ENCODE results near the gene TFRC. TPM values are rescaled to one million over a fixed set of nuclear protein-coding genes. Genes with fewer than 3 reads are reported as not detected.
"Not testable (repeated sequence)": the region's sequence is repeated elsewhere in the genome, so short reads cannot be mapped to it uniquely, and the experiment has no call there.

TFRC gene
- total and polyA plus RNA-seq, 2 experiments from 2014 or later = 35.5 to 187 TPM

DNA sequence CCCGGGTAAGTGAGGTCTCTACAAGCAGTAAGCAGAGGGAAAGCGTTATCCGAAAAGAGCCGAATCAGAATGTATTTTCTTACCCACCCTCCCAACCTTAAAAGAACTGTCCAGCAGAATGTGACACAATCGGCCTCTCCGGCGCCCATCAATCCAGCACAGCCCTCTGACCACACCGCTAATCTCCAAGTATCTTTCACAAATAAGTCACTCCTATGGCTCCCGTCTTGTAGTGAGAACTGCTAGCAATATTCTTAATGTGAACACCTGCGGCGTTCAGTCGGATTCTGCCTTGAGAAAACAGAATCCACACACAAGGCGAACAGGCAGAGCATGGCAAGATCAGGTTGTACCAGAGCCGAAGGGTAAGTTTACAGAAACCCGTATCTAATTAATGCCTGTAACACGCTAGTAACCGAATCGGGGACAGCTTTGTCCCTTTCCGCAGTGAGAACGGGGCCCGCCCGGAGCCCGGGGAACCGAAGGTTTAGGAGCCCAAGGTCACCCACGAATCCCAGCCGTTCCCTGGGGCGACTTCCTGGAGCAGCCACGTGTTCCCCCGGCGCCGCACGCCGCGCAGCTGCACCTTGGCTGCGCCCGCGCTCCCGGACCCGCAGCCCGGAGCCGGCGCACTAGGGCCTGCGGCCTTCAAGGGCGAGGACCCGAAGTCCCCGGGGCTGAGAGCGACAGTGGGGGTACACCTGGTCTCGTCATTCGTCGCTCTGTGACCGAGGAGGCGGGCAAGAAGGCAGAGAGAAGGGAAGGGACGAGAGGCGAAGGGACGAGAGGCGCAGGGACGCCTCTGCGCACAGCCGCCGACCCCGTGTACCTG is 672 bp downstream of the TFRC start:
- Histone ChIP-seq H3K36me3 (ENCODE audit: insufficient read depth) (no peaks in the 10 kb centered on the region), H3K4me1 (ENCODE audit: insufficient read depth) (peaks cover 26% of the 10 kb centered on the region), H4K20me1 (replicated peaks; ENCODE audit: insufficient read depth) (peaks cover 36% of the 10 kb centered on the region), H3K27me3 (ENCODE audit: insufficient read depth) (peaks cover 5% of the 10 kb centered on the region; the same call in 1 of the 2 replicates), H3K4me2 (peak overlapping the region; percentile 92), H3K9me2 (ENCODE audit: insufficient read depth) (no peaks in the 10 kb centered on the region), H3K4me3 (peak overlapping the region; percentile 82), H3K79me2 (replicated peaks; ENCODE audit: insufficient read depth) (peaks cover 54% of the 10 kb centered on the region), H3F3A (replicated peaks; ENCODE audit: low read depth) (no peaks in the 10 kb centered on the region), H2AFZ (no peak overlapping the region), H3K27ac (ENCODE audit: low read depth) (peak overlapping the region; percentile 90)
- Mint-ChIP-seq H3K4me3 (peak overlapping the region; percentile 100), H3K27me3 (ENCODE audit: insufficient read depth, low read depth, poor library complexity) (peaks cover 9% of the 10 kb centered on the region), H3K4me1 (peaks cover 21% of the 10 kb centered on the region), H3K9me3 (no peaks in the 10 kb centered on the region; the same call in 2 of the 3 replicates), H3K36me3 (ENCODE audit: low read depth) (peaks cover 17% of the 10 kb centered on the region), H3K27ac (peak overlapping the region; percentile 94)
- DNase-seq (ENCODE audit: low spot score) (peak; percentile 69), ATAC-seq (peak; percentile 71)
- no peak for TF ChIP-seq CREB1 (CRISPR knock-in tag; IDR thresholded peaks at IDR 0.05; ENCODE audit: low read depth)
- TF ChIP-seq, protein P1, sequence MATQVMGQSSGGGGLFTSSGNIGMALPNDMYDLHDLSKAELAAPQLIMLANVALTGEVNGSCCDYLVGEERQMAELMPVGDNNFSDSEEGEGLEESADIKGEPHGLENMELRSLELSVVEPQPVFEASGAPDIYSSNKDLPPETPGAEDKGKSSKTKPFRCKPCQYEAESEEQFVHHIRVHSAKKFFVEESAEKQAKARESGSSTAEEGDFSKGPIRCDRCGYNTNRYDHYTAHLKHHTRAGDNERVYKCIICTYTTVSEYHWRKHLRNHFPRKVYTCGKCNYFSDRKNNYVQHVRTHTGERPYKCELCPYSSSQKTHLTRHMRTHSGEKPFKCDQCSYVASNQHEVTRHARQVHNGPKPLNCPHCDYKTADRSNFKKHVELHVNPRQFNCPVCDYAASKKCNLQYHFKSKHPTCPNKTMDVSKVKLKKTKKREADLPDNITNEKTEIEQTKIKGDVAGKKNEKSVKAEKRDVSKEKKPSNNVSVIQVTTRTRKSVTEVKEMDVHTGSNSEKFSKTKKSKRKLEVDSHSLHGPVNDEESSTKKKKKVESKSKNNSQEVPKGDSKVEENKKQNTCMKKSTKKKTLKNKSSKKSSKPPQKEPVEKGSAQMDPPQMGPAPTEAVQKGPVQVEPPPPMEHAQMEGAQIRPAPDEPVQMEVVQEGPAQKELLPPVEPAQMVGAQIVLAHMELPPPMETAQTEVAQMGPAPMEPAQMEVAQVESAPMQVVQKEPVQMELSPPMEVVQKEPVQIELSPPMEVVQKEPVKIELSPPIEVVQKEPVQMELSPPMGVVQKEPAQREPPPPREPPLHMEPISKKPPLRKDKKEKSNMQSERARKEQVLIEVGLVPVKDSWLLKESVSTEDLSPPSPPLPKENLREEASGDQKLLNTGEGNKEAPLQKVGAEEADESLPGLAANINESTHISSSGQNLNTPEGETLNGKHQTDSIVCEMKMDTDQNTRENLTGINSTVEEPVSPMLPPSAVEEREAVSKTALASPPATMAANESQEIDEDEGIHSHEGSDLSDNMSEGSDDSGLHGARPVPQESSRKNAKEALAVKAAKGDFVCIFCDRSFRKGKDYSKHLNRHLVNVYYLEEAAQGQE (IDR thresholded peaks at IDR 0.05; ENCODE audit: unreplicated experiment) = peak; percentile 46

DNA sequence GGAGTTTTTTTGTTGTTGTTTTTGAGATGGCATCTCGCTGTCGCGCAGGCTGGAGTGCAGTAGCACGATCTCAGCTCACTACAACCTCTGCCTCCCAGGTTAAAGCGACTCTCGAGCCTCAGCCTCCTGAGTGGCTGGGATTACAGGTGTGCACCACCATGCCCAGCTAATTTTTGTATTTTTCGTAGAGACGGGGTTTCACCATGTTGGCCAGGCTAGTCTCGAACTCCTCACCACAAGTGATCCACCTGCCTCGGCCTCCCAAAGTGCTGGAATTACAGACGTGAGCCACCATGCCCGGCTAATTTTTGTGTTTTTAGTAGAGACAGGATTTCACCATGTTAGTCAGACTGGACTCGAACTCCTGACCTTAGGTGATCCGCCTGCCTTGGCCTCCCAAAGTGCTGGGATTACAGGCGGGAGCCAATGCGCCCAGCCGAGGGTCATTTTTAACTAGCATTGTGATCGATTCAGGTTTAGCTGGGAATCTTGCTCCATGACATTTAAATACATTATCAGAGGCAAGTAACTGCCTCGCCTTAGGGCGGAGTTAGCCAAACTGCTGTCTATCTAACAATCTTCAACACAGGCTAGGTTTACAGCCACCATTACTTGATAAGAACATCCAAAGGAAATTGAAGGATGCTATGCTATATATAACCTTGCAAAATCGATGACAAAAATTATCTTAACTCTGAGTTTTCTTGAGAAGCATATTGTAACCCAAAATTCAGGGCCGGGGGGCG is 1.6 kb downstream of the TFRC start:
- H3K36me3 ChIP-seq (ENCODE audit: insufficient read depth); H3K27me3 Mint-ChIP-seq (ENCODE audit: insufficient read depth, low read depth, poor library complexity); H3K27ac Mint-ChIP-seq; ATAC-seq; DNase-seq (ENCODE audit: low spot score); H3K9me2 ChIP-seq (ENCODE audit: insufficient read depth); H3F3A ChIP-seq (replicated peaks; ENCODE audit: low read depth); H3K27me3 ChIP-seq (ENCODE audit: insufficient read depth); H2AFZ ChIP-seq; H3K9me3 Mint-ChIP-seq: not testable (repeated sequence)
- Histone ChIP-seq H4K20me1 (replicated peaks; ENCODE audit: insufficient read depth) (peaks cover 41% of the 10 kb centered on the region), H3K4me1 (ENCODE audit: insufficient read depth) (peaks cover 26% of the 10 kb centered on the region), H3K4me3 (peak overlapping the region; percentile 82), H3K4me2 (peak overlapping the region; percentile 92), H3K79me2 (replicated peaks; ENCODE audit: insufficient read depth) (peaks cover 64% of the 10 kb centered on the region), H3K27ac (ENCODE audit: low read depth) (peak overlapping the region; percentile 7; the same call in 1 of the 2 replicates)
- Mint-ChIP-seq H3K36me3 (ENCODE audit: low read depth) (peaks cover 23% of the 10 kb centered on the region), H3K4me1 (peaks cover 21% of the 10 kb centered on the region), H3K4me3 (peak overlapping the region; percentile 100)

DNA sequence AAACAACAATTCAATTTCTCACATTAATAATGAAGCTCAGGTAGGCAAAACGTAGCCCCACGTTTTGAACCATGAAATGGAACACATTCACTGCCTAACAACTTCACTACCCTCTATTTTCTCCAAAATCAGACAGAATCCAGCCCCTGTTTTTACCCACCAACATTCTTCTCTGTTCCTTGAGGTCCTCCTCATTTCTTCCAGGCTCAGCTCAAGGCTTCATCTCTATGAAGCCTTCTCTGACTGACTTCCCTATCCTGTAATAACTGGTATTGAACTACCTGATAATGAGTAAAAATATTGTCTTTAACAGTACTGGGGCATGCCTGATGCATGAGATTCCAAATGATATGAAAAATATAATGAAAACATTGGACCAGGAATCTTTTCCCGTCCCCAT is 2.2 kb downstream of the TFRC start:
- Histone ChIP-seq H3K4me1 (ENCODE audit: insufficient read depth) (peaks cover 26% of the 10 kb centered on the region), H3K27me3 (ENCODE audit: insufficient read depth) (peaks cover 5% of the 10 kb centered on the region; the same call in 1 of the 2 replicates), H4K20me1 (replicated peaks; ENCODE audit: insufficient read depth) (peaks cover 41% of the 10 kb centered on the region), H3K9me2 (ENCODE audit: insufficient read depth) (no peaks in the 10 kb centered on the region), H3F3A (replicated peaks; ENCODE audit: low read depth) (no peaks in the 10 kb centered on the region), H3K4me2 (peak overlapping the region; percentile 92), H3K36me3 (ENCODE audit: insufficient read depth) (peaks cover 12% of the 10 kb centered on the region), H3K79me2 (replicated peaks; ENCODE audit: insufficient read depth) (peaks cover 69% of the 10 kb centered on the region), H2AFZ (no peak overlapping the region), H3K27ac (ENCODE audit: low read depth) (peak overlapping the region; percentile 7; the same call in 1 of the 2 replicates), H3K4me3 (peak overlapping the region; percentile 82)
- ATAC-seq (no peak), DNase-seq (ENCODE audit: low spot score) (no peak)
- Mint-ChIP-seq H3K27ac (no peak overlapping the region), H3K4me1 (peaks cover 21% of the 10 kb centered on the region), H3K4me3 (peak overlapping the region; percentile 100), H3K27me3 (ENCODE audit: insufficient read depth, low read depth, poor library complexity) (peaks cover 9% of the 10 kb centered on the region), H3K9me3 (no peaks in the 10 kb centered on the region; the same call in 2 of the 3 replicates), H3K36me3 (ENCODE audit: low read depth) (peaks cover 28% of the 10 kb centered on the region)
- TF ChIP-seq JUNB (IDR thresholded peaks at IDR 0.05; ENCODE audit: unreplicated experiment) (no peak), CREB1 (CRISPR knock-in tag; IDR thresholded peaks at IDR 0.05; ENCODE audit: low read depth) (no peak), ZNF114 (CRISPR knock-in tag; IDR thresholded peaks at IDR 0.05) (no peak), POLR2AphosphoS5 (IDR thresholded peaks at IDR 0.05; ENCODE audit: low read depth) (no peak), STAT1 (IDR thresholded peaks at IDR 0.05; ENCODE audit: unreplicated experiment) (no peak), ZNF331 (CRISPR knock-in tag; IDR thresholded peaks at IDR 0.05; ENCODE audit: low read depth) (no peak)
- TF ChIP-seq, protein P2, sequence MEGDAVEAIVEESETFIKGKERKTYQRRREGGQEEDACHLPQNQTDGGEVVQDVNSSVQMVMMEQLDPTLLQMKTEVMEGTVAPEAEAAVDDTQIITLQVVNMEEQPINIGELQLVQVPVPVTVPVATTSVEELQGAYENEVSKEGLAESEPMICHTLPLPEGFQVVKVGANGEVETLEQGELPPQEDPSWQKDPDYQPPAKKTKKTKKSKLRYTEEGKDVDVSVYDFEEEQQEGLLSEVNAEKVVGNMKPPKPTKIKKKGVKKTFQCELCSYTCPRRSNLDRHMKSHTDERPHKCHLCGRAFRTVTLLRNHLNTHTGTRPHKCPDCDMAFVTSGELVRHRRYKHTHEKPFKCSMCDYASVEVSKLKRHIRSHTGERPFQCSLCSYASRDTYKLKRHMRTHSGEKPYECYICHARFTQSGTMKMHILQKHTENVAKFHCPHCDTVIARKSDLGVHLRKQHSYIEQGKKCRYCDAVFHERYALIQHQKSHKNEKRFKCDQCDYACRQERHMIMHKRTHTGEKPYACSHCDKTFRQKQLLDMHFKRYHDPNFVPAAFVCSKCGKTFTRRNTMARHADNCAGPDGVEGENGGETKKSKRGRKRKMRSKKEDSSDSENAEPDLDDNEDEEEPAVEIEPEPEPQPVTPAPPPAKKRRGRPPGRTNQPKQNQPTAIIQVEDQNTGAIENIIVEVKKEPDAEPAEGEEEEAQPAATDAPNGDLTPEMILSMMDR (conservative IDR thresholded peaks at IDR 0.05; ENCODE audit: low read depth in 2 of 2) = no peak
